ENCODE data around the gene FAM13A. TPM values are rescaled to one million over a fixed set of nuclear protein-coding genes. Genes with fewer than 3 reads are reported as not detected.

FAM13A gene
- total RNA-seq, 4 donors from 2014 or later = 157 to 327 (median 202) TPM

DNA sequence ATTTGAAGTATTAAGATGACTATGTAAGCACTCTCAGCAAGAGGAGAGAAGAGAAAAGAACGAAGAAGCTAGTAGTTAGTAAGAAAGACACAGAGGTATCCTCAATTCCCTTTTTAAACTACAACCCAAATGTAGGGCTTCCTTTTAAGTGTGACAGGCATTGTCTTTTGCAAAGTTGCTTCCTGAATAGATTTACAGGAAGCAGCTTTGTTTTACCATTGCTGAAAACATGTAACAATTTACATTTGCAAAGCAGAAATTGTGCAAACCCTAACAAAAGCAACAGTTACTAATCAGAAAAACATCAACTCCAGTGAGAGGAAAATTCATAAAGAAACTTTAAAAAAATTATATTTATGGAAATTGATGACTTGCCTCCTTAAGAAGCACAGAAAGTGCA, 96.4 kb downstream of the FAM13A start:
- Histone ChIP-seq H3K4me1 (peaks cover 14 to 21% of the 10 kb centered on the region in 2 donors), H3K4me3 (replicated peaks in 1 of 3) (no peak overlapping the region), H3K27ac (no peak overlapping the region), H3K36me3 (no peaks in the 10 kb centered on the region), H3K27me3 (no peaks in the 10 kb centered on the region), H3K9me3 (no peaks in the 10 kb centered on the region)
- no peak for TF ChIP-seq POLR2A (IDR thresholded peaks at IDR 0.05)
- TF ChIP-seq, protein P1, sequence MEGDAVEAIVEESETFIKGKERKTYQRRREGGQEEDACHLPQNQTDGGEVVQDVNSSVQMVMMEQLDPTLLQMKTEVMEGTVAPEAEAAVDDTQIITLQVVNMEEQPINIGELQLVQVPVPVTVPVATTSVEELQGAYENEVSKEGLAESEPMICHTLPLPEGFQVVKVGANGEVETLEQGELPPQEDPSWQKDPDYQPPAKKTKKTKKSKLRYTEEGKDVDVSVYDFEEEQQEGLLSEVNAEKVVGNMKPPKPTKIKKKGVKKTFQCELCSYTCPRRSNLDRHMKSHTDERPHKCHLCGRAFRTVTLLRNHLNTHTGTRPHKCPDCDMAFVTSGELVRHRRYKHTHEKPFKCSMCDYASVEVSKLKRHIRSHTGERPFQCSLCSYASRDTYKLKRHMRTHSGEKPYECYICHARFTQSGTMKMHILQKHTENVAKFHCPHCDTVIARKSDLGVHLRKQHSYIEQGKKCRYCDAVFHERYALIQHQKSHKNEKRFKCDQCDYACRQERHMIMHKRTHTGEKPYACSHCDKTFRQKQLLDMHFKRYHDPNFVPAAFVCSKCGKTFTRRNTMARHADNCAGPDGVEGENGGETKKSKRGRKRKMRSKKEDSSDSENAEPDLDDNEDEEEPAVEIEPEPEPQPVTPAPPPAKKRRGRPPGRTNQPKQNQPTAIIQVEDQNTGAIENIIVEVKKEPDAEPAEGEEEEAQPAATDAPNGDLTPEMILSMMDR (IDR thresholded peaks at IDR 0.05) = no peak
- intact Hi-C loops (cut with DNase I) = no loop called here
- 74 to 88% methylated on average over 1 of the region's 1 CpG for WGBS, 2 donors
- DNase-seq = no peak

GRCh38 chr4:88958080-88958479, 98.9 kb downstream of the FAM13A start:
- H3K27ac ChIP-seq = peak overlapping the region in 2 of 3 donors; percentile 22 to 81
- H3K36me3 ChIP-seq = no peaks in the 10 kb centered on the region
- no peak for TF ChIP-seq POLR2A (IDR thresholded peaks at IDR 0.05)
- TF ChIP-seq, protein P1 (IDR thresholded peaks at IDR 0.05) = no peak
- no peaks in the 10 kb centered on the region for H3K27me3 ChIP-seq
- intact Hi-C loops (cut with DNase I) = no loop called here
- no peaks in the 10 kb centered on the region for H3K9me3 ChIP-seq
- H3K4me1 ChIP-seq = peaks cover 5 to 13% of the 10 kb centered on the region in 2 donors
- DNase-seq = peak; percentile 79 to 81
- WGBS, 2 donors = 32 to 34% methylated on average over 3 of the region's 3 CpGs
- H3K4me3 ChIP-seq (replicated peaks in 1 of 3) = no peak overlapping the region

DNA sequence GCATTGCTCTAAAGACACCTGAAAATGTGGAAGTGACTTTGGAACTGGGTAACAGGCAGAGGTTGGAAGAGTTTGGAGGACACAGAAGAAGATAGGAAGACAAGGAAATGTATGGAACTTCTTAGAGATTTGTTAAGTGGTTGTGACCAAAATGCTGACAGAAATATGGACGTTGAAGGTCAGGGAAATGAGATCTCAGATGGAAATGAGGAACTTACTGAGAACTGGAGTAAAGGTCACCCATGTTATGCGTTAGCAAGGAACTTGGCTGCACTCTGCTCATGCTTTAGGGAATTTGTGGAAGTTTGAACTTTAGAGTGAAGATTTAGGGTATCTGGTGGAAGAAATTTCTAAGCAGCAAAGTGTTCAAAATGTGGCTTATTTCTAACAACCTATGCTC, 99.4 kb downstream of the FAM13A start:
- TF ChIP-seq, protein P1 (IDR thresholded peaks at IDR 0.05) = no peak
- TF ChIP-seq POLR2A (IDR thresholded peaks at IDR 0.05) = no peak
- H3K36me3 ChIP-seq = no peaks in the 10 kb centered on the region
- no peaks in the 10 kb centered on the region for H3K9me3 ChIP-seq
- intact Hi-C loops (cut with DNase I) = no loop called here
- H3K27ac ChIP-seq = peak overlapping the region in 2 of 3 donors; percentile 22 to 81
- DNase-seq = no peak
- peaks cover 6 to 13% of the 10 kb centered on the region in 2 donors for H3K4me1 ChIP-seq
- no peaks in the 10 kb centered on the region for H3K27me3 ChIP-seq
- no peak overlapping the region for H3K4me3 ChIP-seq (replicated peaks in 1 of 3)
- 31 to 42% methylated on average over 2 of the region's 2 CpGs for WGBS, 2 donors

- Histone ChIP-seq H3K27ac (no peak overlapping the region), H3K4me1 (peaks cover 19 to 26% of the 10 kb centered on the region in 2 donors), H3K27me3 (no peaks in the 10 kb centered on the region), H3K36me3 (no peaks in the 10 kb centered on the region), H3K4me3 (replicated peaks in 1 of 3) (no peak overlapping the region), H3K9me3 (no peaks in the 10 kb centered on the region)
- intact Hi-C loops (cut with DNase I) = no loop called here
- DNase-seq = no peak
- TF ChIP-seq, protein P1 (IDR thresholded peaks at IDR 0.05) = no peak
- TF ChIP-seq POLR2A (IDR thresholded peaks at IDR 0.05) = no peak
- WGBS, 2 donors = 82 to 92% methylated on average over 3 of the region's 3 CpGs
Measured at GRCh38 chr4:88955580-88956380, 101.2 kb downstream of the FAM13A start.

DNA sequence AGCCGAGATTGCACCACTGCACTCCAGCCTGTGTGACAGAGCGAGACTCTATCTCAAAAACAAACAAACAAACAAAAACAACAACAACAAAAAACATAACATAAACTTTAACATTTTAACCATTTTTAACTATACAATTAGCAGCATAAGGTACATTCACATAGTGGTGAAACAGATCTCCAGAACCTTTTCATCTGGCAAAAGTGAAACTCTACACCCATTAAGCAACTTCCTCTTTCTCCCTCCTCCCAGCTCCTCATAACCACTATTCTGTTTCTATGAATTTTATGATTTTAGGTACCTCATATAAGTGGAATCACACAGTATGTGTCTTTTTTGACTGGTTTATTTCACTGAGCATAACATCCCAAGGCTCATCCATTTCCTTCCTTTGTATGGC, 103.6 kb downstream of the FAM13A start:
- no peaks in the 10 kb centered on the region for H3K9me3 ChIP-seq
- peaks cover 25 to 35% of the 10 kb centered on the region in 2 donors for H3K4me1 ChIP-seq
- no peak overlapping the region for H3K4me3 ChIP-seq (replicated peaks in 1 of 3)
- H3K27ac ChIP-seq = peak overlapping the region in 1 of 3 donors; percentile 94
- no peaks in the 10 kb centered on the region for H3K27me3 ChIP-seq
- WGBS, 2 donors = 96 to 100% methylated on average over 2 of the region's 2 CpGs
- TF ChIP-seq, protein P1 (IDR thresholded peaks at IDR 0.05) = no peak
- no peak for TF ChIP-seq POLR2A (IDR thresholded peaks at IDR 0.05)
- H3K36me3 ChIP-seq = no peaks in the 10 kb centered on the region
- DNase-seq = no peak
- intact Hi-C loops (cut with DNase I) = no loop called here
